ENCODE results near the gene L3MBTL2.

- TF ChIP-seq, protein P1, sequence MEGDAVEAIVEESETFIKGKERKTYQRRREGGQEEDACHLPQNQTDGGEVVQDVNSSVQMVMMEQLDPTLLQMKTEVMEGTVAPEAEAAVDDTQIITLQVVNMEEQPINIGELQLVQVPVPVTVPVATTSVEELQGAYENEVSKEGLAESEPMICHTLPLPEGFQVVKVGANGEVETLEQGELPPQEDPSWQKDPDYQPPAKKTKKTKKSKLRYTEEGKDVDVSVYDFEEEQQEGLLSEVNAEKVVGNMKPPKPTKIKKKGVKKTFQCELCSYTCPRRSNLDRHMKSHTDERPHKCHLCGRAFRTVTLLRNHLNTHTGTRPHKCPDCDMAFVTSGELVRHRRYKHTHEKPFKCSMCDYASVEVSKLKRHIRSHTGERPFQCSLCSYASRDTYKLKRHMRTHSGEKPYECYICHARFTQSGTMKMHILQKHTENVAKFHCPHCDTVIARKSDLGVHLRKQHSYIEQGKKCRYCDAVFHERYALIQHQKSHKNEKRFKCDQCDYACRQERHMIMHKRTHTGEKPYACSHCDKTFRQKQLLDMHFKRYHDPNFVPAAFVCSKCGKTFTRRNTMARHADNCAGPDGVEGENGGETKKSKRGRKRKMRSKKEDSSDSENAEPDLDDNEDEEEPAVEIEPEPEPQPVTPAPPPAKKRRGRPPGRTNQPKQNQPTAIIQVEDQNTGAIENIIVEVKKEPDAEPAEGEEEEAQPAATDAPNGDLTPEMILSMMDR (IDR thresholded peaks at IDR 0.05 in 8 of 11, conservative IDR thresholded peaks at IDR 0.05 in 3 of 11) = no peak
- no peak for TF ChIP-seq POLR2A (IDR thresholded peaks at IDR 0.05)
Measured at GRCh38 chr22:41237036-41237706, 32.1 kb downstream of the L3MBTL2 start.

Measured in spleen (tissue), 7 donors.